Testis (tissue), 2 donors: Measurements from ENCODE around the gene FCER1G.

Source experiments
- POLR2A ChIP-seq: fragments of 450-650 bp; IDR thresholded peaks from one replicate; pipeline ENCODE4 v1.6.1; 2017; ENCODE audit warnings: antibody characterized with exemption, mild to moderate bottlenecking, moderate library complexity
- TF ChIP-seq, protein P1 (sequence below), 3 experiments: fragments of 450-650 bp in 2 of 3; fragments of 200-600 bp in 1 of 3; sonication (generic) in 1 of 3; IDR thresholded peaks; one replicate each; pipeline ENCODE4 v1.5.1; 2016 to 2019; ENCODE audit warnings: antibody characterized with exemption in 3 of 3, mild to moderate bottlenecking in 2 of 3, moderate library complexity in 1 of 3

DNA sequence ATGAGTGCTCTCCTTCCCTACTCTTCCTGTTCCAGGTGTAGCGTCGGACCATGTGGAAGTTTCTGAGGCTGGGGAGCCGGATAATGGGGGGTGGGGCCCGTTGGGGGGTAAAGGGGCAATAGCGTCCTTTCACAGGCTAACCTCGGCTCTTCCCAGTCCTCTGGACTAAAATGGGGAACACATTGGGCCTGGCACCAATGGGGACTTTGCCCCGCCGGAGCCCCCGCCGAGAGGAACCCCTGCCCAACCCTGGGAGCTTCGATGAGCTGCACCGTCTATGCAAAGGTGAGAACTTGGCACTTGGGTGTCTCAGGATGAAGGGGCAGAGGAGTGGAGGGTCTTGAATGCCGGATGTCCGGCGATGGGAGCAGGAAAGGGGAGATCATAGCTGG lies 11.2 kb downstream of the FCER1G start:
- TF ChIP-seq, protein P1, sequence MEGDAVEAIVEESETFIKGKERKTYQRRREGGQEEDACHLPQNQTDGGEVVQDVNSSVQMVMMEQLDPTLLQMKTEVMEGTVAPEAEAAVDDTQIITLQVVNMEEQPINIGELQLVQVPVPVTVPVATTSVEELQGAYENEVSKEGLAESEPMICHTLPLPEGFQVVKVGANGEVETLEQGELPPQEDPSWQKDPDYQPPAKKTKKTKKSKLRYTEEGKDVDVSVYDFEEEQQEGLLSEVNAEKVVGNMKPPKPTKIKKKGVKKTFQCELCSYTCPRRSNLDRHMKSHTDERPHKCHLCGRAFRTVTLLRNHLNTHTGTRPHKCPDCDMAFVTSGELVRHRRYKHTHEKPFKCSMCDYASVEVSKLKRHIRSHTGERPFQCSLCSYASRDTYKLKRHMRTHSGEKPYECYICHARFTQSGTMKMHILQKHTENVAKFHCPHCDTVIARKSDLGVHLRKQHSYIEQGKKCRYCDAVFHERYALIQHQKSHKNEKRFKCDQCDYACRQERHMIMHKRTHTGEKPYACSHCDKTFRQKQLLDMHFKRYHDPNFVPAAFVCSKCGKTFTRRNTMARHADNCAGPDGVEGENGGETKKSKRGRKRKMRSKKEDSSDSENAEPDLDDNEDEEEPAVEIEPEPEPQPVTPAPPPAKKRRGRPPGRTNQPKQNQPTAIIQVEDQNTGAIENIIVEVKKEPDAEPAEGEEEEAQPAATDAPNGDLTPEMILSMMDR (IDR thresholded peaks at IDR 0.05), result no peak
- TF ChIP-seq POLR2A, result no peak
